IMR-90 (cell line): Measurements from ENCODE around the gene DDX24. TPM values are rescaled to one million over a fixed set of nuclear protein-coding genes. Genes with fewer than 3 reads are reported as not detected.

Experiments used
- ATAC-seq: fragments of 200-7000 bp; cut with Tn5 transposase; 2 replicates; pipeline ENCODE4 v1.9.1; 2020; ENCODE audit warnings: low read depth, mild to moderate bottlenecking, moderate library complexity
- BruUV-seq: library from RNA; stranded (reverse); fragments of 400-500 nt; replicated peaks from 2 replicates; lab custom pipeline; 2021; lab: Mats Ljungman, UMichigan
- CTCF ChIA-PET: fragments of 300-600 bp; formaldehyde crosslinking; extraction: SDS; loops from one replicate; lab custom pipeline; 2021; ENCODE audit warnings: antibody characterized with exemption; lab: Yijun Ruan, JAX
- POLR2A ChIA-PET: fragments of 300-600 bp; sonication (Branson Sonifier 250); formaldehyde crosslinking; loops from one replicate; lab custom pipeline; 2022; ENCODE audit warnings: antibody characterized with exemption; ENCODE audit not compliant: unreplicated experiment; lab: Charles Lee
- DNase-seq: peaks from one replicate; pipeline ENCODE4 v3.0.0; 2013
- H2AFZ ChIP-seq: replicated peaks from 2 replicates; pipeline ENCODE3; 2013; ENCODE audit warnings: low read length, mild to moderate bottlenecking; ENCODE audit not compliant: poor library complexity
- H2AK5ac ChIP-seq: 2 replicates; pipeline ENCODE4 v1.6.1; 2013; ENCODE audit warnings: low read depth, low read length, inconsistent platforms
- H2AK9ac ChIP-seq: replicated peaks from 2 replicates; pipeline ENCODE3; 2013; ENCODE audit warnings: mild to moderate bottlenecking, low read depth, low read length, moderate library complexity; ENCODE audit not compliant: poor library complexity
- H2BK120ac ChIP-seq: 2 replicates; pipeline ENCODE4 v1.6.1; 2013; ENCODE audit warnings: low read depth, low read length, inconsistent platforms
- H2BK15ac ChIP-seq: 3 replicates; pipeline ENCODE4 v1.6.1; 2013; ENCODE audit warnings: low read depth, low read length, inconsistent platforms
- H2BK20ac ChIP-seq: 2 replicates; pipeline ENCODE4 v1.6.1; 2013; ENCODE audit warnings: low read depth, mild to moderate bottlenecking, inconsistent platforms, low read length, moderate library complexity
- H2BK5ac ChIP-seq: 2 replicates; pipeline ENCODE4 v1.6.1; 2013; ENCODE audit warnings: mild to moderate bottlenecking, low read depth, low read length, inconsistent platforms; ENCODE audit not compliant: poor library complexity, severe bottlenecking
- H3K14ac ChIP-seq: replicated peaks from 2 replicates; pipeline ENCODE4 v1.6.1; 2013; ENCODE audit warnings: low read depth, low read length, inconsistent platforms
- H3K18ac ChIP-seq: 2 replicates; pipeline ENCODE4 v1.6.1; 2013; ENCODE audit warnings: low read depth, low read length, control low read depth
- H3K23ac ChIP-seq: 2 replicates; pipeline ENCODE4 v1.6.1; 2013; ENCODE audit warnings: low read depth, low read length, inconsistent platforms
- H3K27ac ChIP-seq: 2 replicates; pipeline ENCODE4 v1.5.1; 2013; ENCODE audit warnings: mild to moderate bottlenecking, control low read depth, low read length; ENCODE audit not compliant: insufficient read depth
- H3K27me3 ChIP-seq: 2 replicates; pipeline ENCODE4 v1.6.1; 2013; ENCODE audit warnings: low read length; ENCODE audit not compliant: control insufficient read depth, insufficient read depth
- H3K36me3 ChIP-seq: 2 replicates; pipeline ENCODE4 v1.6.1; 2013; ENCODE audit warnings: low read length, mixed read lengths; ENCODE audit not compliant: control insufficient read depth, insufficient read depth
- H3K4ac ChIP-seq: 2 replicates; pipeline ENCODE4 v1.6.1; 2013; ENCODE audit warnings: low read depth, low read length, inconsistent platforms
- H3K4me1 ChIP-seq: 2 replicates; pipeline ENCODE4 v1.6.1; 2013; ENCODE audit warnings: low read length, mixed read lengths; ENCODE audit not compliant: control insufficient read depth, insufficient read depth
- H3K4me2 ChIP-seq: 2 replicates; pipeline ENCODE4 v1.6.1; 2013; ENCODE audit warnings: low read depth, mild to moderate bottlenecking, control low read depth, low read length, moderate library complexity
- H3K4me3 ChIP-seq: 2 replicates; pipeline ENCODE4 v1.5.1; 2013; ENCODE audit warnings: low read depth, mild to moderate bottlenecking, control low read depth, low read length, moderate library complexity; ENCODE audit not compliant: insufficient read depth
- H3K56ac ChIP-seq: 2 replicates; pipeline ENCODE4 v1.6.1; 2013; ENCODE audit warnings: low read length, inconsistent platforms; ENCODE audit not compliant: insufficient read depth; ENCODE audit errors: extremely low read depth
- H3K79me1 ChIP-seq, 2 experiments: 2 replicates each; pipeline ENCODE4 v1.6.1; 2013; ENCODE audit warnings: low read length in 2 of 2, inconsistent platforms in 1 of 2, low read depth in 1 of 2
- H3K9ac ChIP-seq: 2 replicates; pipeline ENCODE4 v1.6.1; 2013; ENCODE audit warnings: low read depth, low read length, control low read depth
- H3K9me1 ChIP-seq: 2 replicates; pipeline ENCODE4 v1.6.1; 2013; ENCODE audit warnings: low read length, inconsistent platforms; ENCODE audit not compliant: insufficient read depth
- H3K9me3 ChIP-seq: 2 replicates; pipeline ENCODE4 v1.6.1; 2013; ENCODE audit warnings: low read length; ENCODE audit not compliant: control insufficient read depth, insufficient read depth
- H4K20me1 ChIP-seq: 2 replicates; pipeline ENCODE4 v1.6.1; 2013; ENCODE audit warnings: low read length, inconsistent platforms; ENCODE audit not compliant: insufficient read depth
- H4K5ac ChIP-seq: 2 replicates; pipeline ENCODE4 v1.6.1; 2013; ENCODE audit warnings: mild to moderate bottlenecking, low read depth, low read length, control low read depth
- H4K8ac ChIP-seq, 2 experiments: 2 replicates each; pipeline ENCODE4 v1.6.1; 2013; ENCODE audit warnings: low read depth in 2 of 2, low read length in 2 of 2, control low read depth in 1 of 2, inconsistent platforms in 1 of 2
- H4K91ac ChIP-seq: 2 replicates; pipeline ENCODE4 v1.6.1; 2013; ENCODE audit warnings: low read depth, low read length, inconsistent platforms; ENCODE audit not compliant: insufficient read depth
- CHD1 ChIP-seq: IDR thresholded peaks from 2 replicates; pipeline ENCODE4 v1.6.1; 2012; ENCODE audit warnings: low read depth, low read length, improper control_type of control experiment
- ELK1 ChIP-seq: fragments of 150-350 bp; IDR thresholded peaks from 2 replicates; pipeline ENCODE4 v1.6.1; 2016; ENCODE audit warnings: low read depth, mild to moderate bottlenecking, low read length, moderate library complexity, borderline replicate concordance
- MAFK ChIP-seq: IDR thresholded peaks from 2 replicates; pipeline ENCODE4 v1.6.1; 2012; ENCODE audit warnings: low read depth, low read length, improper control_type of control experiment
- MXI1 ChIP-seq: IDR thresholded peaks from 2 replicates; pipeline ENCODE4 v1.6.1; 2012; ENCODE audit warnings: low read depth, mild to moderate bottlenecking, low read length, moderate library complexity, borderline replicate concordance
- NFE2L2 ChIP-seq: fragments of 150-350 bp; IDR thresholded peaks from 2 replicates; pipeline ENCODE4 v1.6.1; 2016; ENCODE audit warnings: low read depth, mild to moderate bottlenecking, low read length
- POLR2A ChIP-seq: IDR thresholded peaks from 2 replicates; pipeline ENCODE4 v1.6.1; 2012; ENCODE audit warnings: mild to moderate bottlenecking, low read depth, low read length
- RAD21 ChIP-seq: IDR thresholded peaks from 2 replicates; pipeline ENCODE4 v1.6.1; 2012; ENCODE audit warnings: low read length, improper control_type of control experiment
- RCOR1 ChIP-seq: IDR thresholded peaks from 2 replicates; pipeline ENCODE4 v1.6.1; 2012; ENCODE audit warnings: mild to moderate bottlenecking, low read length, improper control_type of control experiment; ENCODE audit not compliant: insufficient replicate concordance
- RFX5 ChIP-seq: IDR thresholded peaks from 2 replicates; pipeline ENCODE4 v1.8.0; 2012; ENCODE audit warnings: low read depth, mild to moderate bottlenecking, low read length, moderate library complexity
- SMC3 ChIP-seq: fragments of 150-350 bp; IDR thresholded peaks from 2 replicates; pipeline ENCODE4 v1.6.1; 2016; ENCODE audit warnings: low read depth, mild to moderate bottlenecking, antibody characterized with exemption, low read length, moderate library complexity
- WGBS, 2 experiments: methylation state at CpG; one replicate each; pipeline versions ENCODE4 v1.1.5 to v1.1.7; 2013; ENCODE audit warnings: missing lambda C conversion rate in 2 of 2; ENCODE audit not compliant: insufficient read length in 1 of 2; ENCODE audit errors: extremely low coverage in 2 of 2; 5-methylcytosine and 5-hydroxymethylcytosine counted together
- dilution Hi-C: fragments of 300-500 bp; cut with HindIII; formaldehyde crosslinking; loops from one replicate; pipeline ENCODE4 v1.14.3; 2018; ENCODE audit warnings: low sequenced_read_pairs; ENCODE audit not compliant: unreplicated experiment
- in situ Hi-C: fragments of 300-500 bp; cut with MboI; formaldehyde crosslinking; loops from 3 replicates; pipeline ENCODE4 v1.14.3; 2019; ENCODE audit warnings: low sequenced_read_pairs, inconsistent platforms, mixed read lengths
- intact Hi-C: fragments of 100-400 bp; cut with micrococcal nuclease; formaldehyde crosslinking; loops from 2 replicates; pipeline ENCODE4 v1.10.0; 2022
- polyA plus RNA-seq, 3 experiments: library from polyadenylated mRNA; depleted of rRNA; stranded (reverse); fragments of >200 nt; gene quantifications; 2 replicates each; pipeline ENCODE4 v1.2.3, GENCODE V29; 2012; ENCODE audit warnings: low replicate concordance in 1 of 3
- total RNA-seq: library from RNA; depleted of rRNA; stranded (reverse); fragments of >200 nt; gene quantifications from 2 replicates; pipeline ENCODE4 v1.2.3, GENCODE V29; 2012
- TF ChIP-seq, protein P1 (sequence below): fragments of 150-350 bp; IDR thresholded peaks from 2 replicates; pipeline ENCODE4 v1.6.1; 2017; ENCODE audit warnings: mild to moderate bottlenecking, antibody characterized with exemption, low read length, low read depth

Gene DDX24
- total and polyA plus RNA-seq, 2 of the 4 experiments (the other 2 are of a cell fraction): 134 to 155 TPM

GRCh38 chr14:94117856-94118255 lies 36.9 kb upstream of the DDX24 start:
- H4K5ac ChIP-seq: no peak overlapping the region
- no peak overlapping the region for H2BK120ac ChIP-seq
- POLR2A ChIA-PET: interaction anchor here (0.6 kb wide), 1 partner anchor 1007 kb away, joined by 3 read pairs; no protein-coding TSS in a partner anchor
- no peak overlapping the region for H2AK9ac ChIP-seq
- no peak overlapping the region for H2BK15ac ChIP-seq
- no peak for TF ChIP-seq NFE2L2
- TF ChIP-seq, protein P1, sequence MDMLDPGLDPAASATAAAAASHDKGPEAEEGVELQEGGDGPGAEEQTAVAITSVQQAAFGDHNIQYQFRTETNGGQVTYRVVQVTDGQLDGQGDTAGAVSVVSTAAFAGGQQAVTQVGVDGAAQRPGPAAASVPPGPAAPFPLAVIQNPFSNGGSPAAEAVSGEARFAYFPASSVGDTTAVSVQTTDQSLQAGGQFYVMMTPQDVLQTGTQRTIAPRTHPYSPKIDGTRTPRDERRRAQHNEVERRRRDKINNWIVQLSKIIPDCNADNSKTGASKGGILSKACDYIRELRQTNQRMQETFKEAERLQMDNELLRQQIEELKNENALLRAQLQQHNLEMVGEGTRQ: no peak
- no peak for TF ChIP-seq ELK1
- no peak for TF ChIP-seq MXI1
- TF ChIP-seq SMC3: no peak
- TF ChIP-seq RAD21: no peak
- no peak for TF ChIP-seq POLR2A
- no peak for TF ChIP-seq RCOR1
- no peak for TF ChIP-seq RFX5
- no peak for TF ChIP-seq MAFK
- TF ChIP-seq CHD1: no peak
- H3K14ac ChIP-seq: no peak overlapping the region
- H3K23ac ChIP-seq: no peak overlapping the region
- H3K56ac ChIP-seq: no peak overlapping the region
- H3K27ac ChIP-seq: no peak overlapping the region
- H3K36me3 ChIP-seq: no peaks in the 10 kb centered on the region
- H3K4me1 ChIP-seq: peaks cover 13% of the 10 kb centered on the region
- 0 out of 2 replicates have a peak, but pooled peaks cover 2% of the 10 kb centered on the region for H4K20me1 ChIP-seq
- no peak overlapping the region for H3K18ac ChIP-seq
- dilution Hi-C loops: no loop called here
- H3K27me3 ChIP-seq: peaks cover 13% of the 10 kb centered on the region; the same call in 1 of the 2 replicates
- H2AFZ ChIP-seq: peak overlapping the region; percentile 38
- in situ Hi-C loops: no loop called here
- no peak overlapping the region for H2AK5ac ChIP-seq
- no peak overlapping the region for H2BK20ac ChIP-seq
- H3K9ac ChIP-seq: no peak overlapping the region
- peaks cover 8% of the 10 kb centered on the region; the same call in 1 of the 2 replicates for H3K9me1 ChIP-seq
- BruUV-seq: no TSS peak
- H4K8ac ChIP-seq: no peak overlapping the region
- H2BK5ac ChIP-seq: no peak overlapping the region
- H4K91ac ChIP-seq: no peak overlapping the region
- peaks cover 3% of the 10 kb centered on the region for H3K9me3 ChIP-seq
- CTCF ChIA-PET: interaction anchor here (1.0 to 1.2 kb wide), 2 partner anchors 17 to 19 kb away, joined by 3 read pairs; no protein-coding TSS in a partner anchor
- intact Hi-C loops: no loop called here
- no peak overlapping the region for H3K4ac ChIP-seq
- no peaks in the 10 kb centered on the region for H3K79me1 ChIP-seq
- no peak for DNase-seq
- no peak overlapping the region for H3K4me2 ChIP-seq
- no peak overlapping the region for H3K4me3 ChIP-seq
- ATAC-seq: no peak
- WGBS, 2 experiments: 69% methylated on average over 6 of the region's 9 CpGs; no CpG with 5 or more reads in 1 of the 2 experiments
